ENCODE results near the gene RASGRF2. TPM values are rescaled to one million over a fixed set of nuclear protein-coding genes. Genes with fewer than 3 reads are reported as not detected.

The RASGRF2 gene
- total and polyA plus RNA-seq, 8 donors: 0.63 to 9.0 (median 4.0) TPM

DNA sequence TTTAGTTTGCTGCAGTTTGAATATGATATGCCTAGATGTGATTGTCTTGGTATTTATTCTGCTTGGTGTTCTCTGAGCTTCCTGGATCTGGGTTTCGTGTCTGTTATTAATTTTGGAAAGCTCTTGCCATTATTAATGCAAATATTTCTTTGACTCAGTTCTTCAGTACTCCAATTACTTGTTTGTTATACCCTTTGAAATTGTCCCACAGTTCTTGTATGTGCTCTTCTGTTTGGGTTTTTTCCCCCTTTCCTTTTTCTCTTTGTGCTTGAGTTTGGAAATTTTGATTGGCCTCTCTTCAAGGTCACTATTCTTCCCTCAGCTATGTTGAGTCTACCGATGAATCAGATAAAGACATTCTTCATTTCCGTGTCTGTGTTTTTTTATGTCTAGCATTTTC, 176.4 kb downstream of the RASGRF2 start:
- WGBS, 5 donors: 73 to 84% (median 82%) methylated on average over 3 of the region's 3 CpGs
- Histone ChIP-seq H3K36me3 (no peaks in the 10 kb centered on the region), H3K27ac (no peak overlapping the region), H3K4me1 (peaks cover 0 to 9% (median 0%) of the 10 kb centered on the region in 4 donors), H3K9me3 (no peaks in the 10 kb centered on the region), H3K4me3 (no peak overlapping the region), H3K27me3 (no peaks in the 10 kb centered on the region)
- TF ChIP-seq, protein P1, sequence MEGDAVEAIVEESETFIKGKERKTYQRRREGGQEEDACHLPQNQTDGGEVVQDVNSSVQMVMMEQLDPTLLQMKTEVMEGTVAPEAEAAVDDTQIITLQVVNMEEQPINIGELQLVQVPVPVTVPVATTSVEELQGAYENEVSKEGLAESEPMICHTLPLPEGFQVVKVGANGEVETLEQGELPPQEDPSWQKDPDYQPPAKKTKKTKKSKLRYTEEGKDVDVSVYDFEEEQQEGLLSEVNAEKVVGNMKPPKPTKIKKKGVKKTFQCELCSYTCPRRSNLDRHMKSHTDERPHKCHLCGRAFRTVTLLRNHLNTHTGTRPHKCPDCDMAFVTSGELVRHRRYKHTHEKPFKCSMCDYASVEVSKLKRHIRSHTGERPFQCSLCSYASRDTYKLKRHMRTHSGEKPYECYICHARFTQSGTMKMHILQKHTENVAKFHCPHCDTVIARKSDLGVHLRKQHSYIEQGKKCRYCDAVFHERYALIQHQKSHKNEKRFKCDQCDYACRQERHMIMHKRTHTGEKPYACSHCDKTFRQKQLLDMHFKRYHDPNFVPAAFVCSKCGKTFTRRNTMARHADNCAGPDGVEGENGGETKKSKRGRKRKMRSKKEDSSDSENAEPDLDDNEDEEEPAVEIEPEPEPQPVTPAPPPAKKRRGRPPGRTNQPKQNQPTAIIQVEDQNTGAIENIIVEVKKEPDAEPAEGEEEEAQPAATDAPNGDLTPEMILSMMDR (IDR thresholded peaks at IDR 0.05): no peak
- no peak for TF ChIP-seq POLR2AphosphoS5 (IDR thresholded peaks at IDR 0.05)
- intact Hi-C loops (cut with DNase I; ENCODE audit: low total_unique reads): no loop called here
- no peak for DNase-seq

GRCh38 chr5:81137833-81138232, 177.7 kb downstream of the RASGRF2 start:
- no peak for TF ChIP-seq EP300 (IDR thresholded peaks at IDR 0.05)
- TF ChIP-seq POLR2AphosphoS5 (IDR thresholded peaks at IDR 0.05): no peak
- TF ChIP-seq POLR2A (IDR thresholded peaks at IDR 0.05): no peak
- TF ChIP-seq, protein P1 (IDR thresholded peaks at IDR 0.05): no peak
- Histone ChIP-seq H3K36me3 (no peaks in the 10 kb centered on the region), H3K9me3 (no peaks in the 10 kb centered on the region), H3K27me3 (no peaks in the 10 kb centered on the region), H3K4me1 (peaks cover 0 to 9% (median 0%) of the 10 kb centered on the region in 4 donors), H3K4me3 (no peak overlapping the region), H3K27ac (no peak overlapping the region)
- intact Hi-C loops (cut with DNase I; ENCODE audit: low total_unique reads): no loop called here
- no peak for DNase-seq
- WGBS, 5 donors: 62 to 83% (median 70%) methylated on average over 2 of the region's 2 CpGs

- 51 to 87% (median 73%) methylated on average over 4 of the region's 4 CpGs for whole genome bisulfite sequencing, 5 donors
Measured at GRCh38 chr5:81140441-81140840, 180.3 kb downstream of the RASGRF2 start.

GRCh38 chr5:81140943-81141342, 180.8 kb downstream of the RASGRF2 start:
- peak in 1 of 2 donors; percentile 69 for DNase-seq
- H3K4me1 ChIP-seq: peaks cover 0 to 9% (median 0%) of the 10 kb centered on the region in 4 donors
- intact Hi-C loops (cut with DNase I; ENCODE audit: low total_unique reads): no loop called here
- no peak for TF ChIP-seq POLR2A (IDR thresholded peaks at IDR 0.05)
- no peak for TF ChIP-seq POLR2AphosphoS5 (IDR thresholded peaks at IDR 0.05)
- no peak for TF ChIP-seq EP300 (IDR thresholded peaks at IDR 0.05)
- TF ChIP-seq, protein P1 (IDR thresholded peaks at IDR 0.05): no peak
- no peaks in the 10 kb centered on the region for H3K36me3 ChIP-seq
- H3K27me3 ChIP-seq: no peaks in the 10 kb centered on the region
- WGBS, 5 donors: 45 to 88% (median 57%) methylated on average over 1 of the region's 1 CpG
- H3K27ac ChIP-seq: no peak overlapping the region
- H3K4me3 ChIP-seq: no peak overlapping the region
- no peaks in the 10 kb centered on the region for H3K9me3 ChIP-seq

More at GRCh38 chr5:81140441-81140840, 180.3 kb downstream of the RASGRF2 start:
- Histone ChIP-seq H3K9me3 (no peaks in the 10 kb centered on the region), H3K4me3 (no peak overlapping the region), H3K27me3 (no peaks in the 10 kb centered on the region), H3K4me1 (peaks cover 0 to 9% (median 0%) of the 10 kb centered on the region in 4 donors), H3K36me3 (no peaks in the 10 kb centered on the region), H3K27ac (no peak overlapping the region)
- peak in 1 of 2 donors; percentile 48 for DNase-seq
- TF ChIP-seq POLR2AphosphoS5 (IDR thresholded peaks at IDR 0.05) (no peak), POLR2A (IDR thresholded peaks at IDR 0.05) (no peak)
- intact Hi-C loops (cut with DNase I; ENCODE audit: low total_unique reads): no loop called here

- no peaks in the 10 kb centered on the region for H3K36me3 ChIP-seq
- 66 to 80% (median 72%) methylated on average over 3 of the region's 3 CpGs for WGBS, 5 donors
- TF ChIP-seq EP300 (IDR thresholded peaks at IDR 0.05): no peak
- TF ChIP-seq, protein P1 (IDR thresholded peaks at IDR 0.05): no peak
- no peak for TF ChIP-seq POLR2AphosphoS5 (IDR thresholded peaks at IDR 0.05)
- TF ChIP-seq POLR2A (IDR thresholded peaks at IDR 0.05): no peak
- H3K4me3 ChIP-seq: no peak overlapping the region
- no peaks in the 10 kb centered on the region for H3K9me3 ChIP-seq
- DNase-seq: no peak
- no peak overlapping the region for H3K27ac ChIP-seq
- peaks cover 0 to 9% (median 0%) of the 10 kb centered on the region in 4 donors for H3K4me1 ChIP-seq
- intact Hi-C loops (cut with DNase I; ENCODE audit: low total_unique reads): no loop called here
- H3K27me3 ChIP-seq: no peaks in the 10 kb centered on the region
Measured at GRCh38 chr5:81142108-81142507, 181.9 kb downstream of the RASGRF2 start.
